Stimulated activated naive CD8-positive, alpha-beta T cell treated with anti-CD3 and anti-CD28 coated beads, Interleukin-15, Interleukin-2, amounts not matched to agents 100 ng/mL and 50 ng/mL, for 24 hours (primary cell): ENCODE results near the gene VWF.

Experiments used
- H3K27ac Mint-ChIP-seq: one replicate; pipeline ENCODE4 v1.8.0; 2021; ENCODE audit warnings: mild to moderate bottlenecking, mixed read lengths
- H3K27me3 Mint-ChIP-seq: one replicate; pipeline ENCODE4 v1.8.0; 2021; ENCODE audit warnings: mixed read lengths
- H3K36me3 Mint-ChIP-seq: one replicate; pipeline ENCODE4 v1.8.0; 2021; ENCODE audit warnings: low read depth, mixed read lengths
- H3K4me1 Mint-ChIP-seq: one replicate; pipeline ENCODE4 v1.8.0; 2021; ENCODE audit warnings: low read depth, mixed read lengths
- H3K4me3 Mint-ChIP-seq: one replicate; pipeline ENCODE4 v1.8.0; 2021; ENCODE audit warnings: mild to moderate bottlenecking, mixed read lengths
- H3K9me3 Mint-ChIP-seq: one replicate; pipeline ENCODE4 v1.8.0; 2021; ENCODE audit warnings: mixed read lengths

The VWF gene

DNA sequence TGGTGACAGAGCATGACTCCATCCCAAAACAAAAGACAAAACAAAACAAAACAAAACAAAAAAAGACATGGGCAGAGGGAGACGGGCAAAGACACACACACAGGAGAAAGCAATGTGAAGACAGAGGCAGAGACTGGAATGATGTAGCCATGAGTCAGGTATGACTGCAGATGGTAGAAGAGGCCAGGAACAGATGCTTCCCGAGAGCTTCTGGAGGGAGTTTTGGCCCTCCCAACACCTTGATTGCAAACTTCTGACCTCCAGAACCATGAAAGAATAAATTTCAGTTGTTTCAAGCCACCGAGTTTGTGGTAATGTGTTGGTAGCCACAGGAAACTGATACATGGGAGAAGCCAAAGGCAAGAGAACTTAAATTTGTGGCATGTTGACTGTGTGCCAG, 27.1 kb downstream of the VWF start:
- H3K9me3 Mint-ChIP-seq, result no peaks in the 10 kb centered on the region
- H3K27ac Mint-ChIP-seq, result no peak overlapping the region
- H3K36me3 Mint-ChIP-seq, result no peaks in the 10 kb centered on the region
- peaks cover 4% of the 10 kb centered on the region for H3K27me3 Mint-ChIP-seq
- H3K4me3 Mint-ChIP-seq, result no peak overlapping the region
- no peaks in the 10 kb centered on the region for H3K4me1 Mint-ChIP-seq

- no peaks in the 10 kb centered on the region for H3K36me3 Mint-ChIP-seq
- no peaks in the 10 kb centered on the region for H3K4me1 Mint-ChIP-seq
- peaks cover 4% of the 10 kb centered on the region for H3K27me3 Mint-ChIP-seq
- H3K27ac Mint-ChIP-seq, result no peak overlapping the region
- no peaks in the 10 kb centered on the region for H3K9me3 Mint-ChIP-seq
- H3K4me3 Mint-ChIP-seq, result no peak overlapping the region
Measured at GRCh38 chr12:6096527-6096926, 27.9 kb downstream of the VWF start.

DNA sequence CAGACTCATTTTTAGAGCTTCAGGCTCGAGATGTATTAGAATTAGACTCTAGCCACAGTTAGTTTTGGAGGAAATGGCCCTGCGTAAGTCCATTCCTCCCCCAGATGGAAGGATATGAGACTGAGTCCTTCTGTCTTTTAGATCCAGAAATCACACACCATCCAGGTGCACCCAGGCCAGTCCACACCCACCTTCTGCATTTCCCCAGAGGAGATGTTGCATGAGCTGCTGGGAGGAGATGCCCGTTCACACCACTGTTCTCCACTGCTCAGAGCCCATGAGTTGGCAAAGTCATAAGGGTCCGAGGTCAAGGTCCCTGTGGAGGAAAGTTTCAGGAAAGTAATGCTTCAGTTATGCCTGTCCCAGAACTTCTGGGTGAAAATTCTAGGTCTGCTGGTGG, 29.2 kb downstream of the VWF start:
- Mint-ChIP-seq H3K27me3 (peaks cover 4% of the 10 kb centered on the region), H3K4me3 (no peak overlapping the region), H3K27ac (no peak overlapping the region), H3K4me1 (peaks cover 6% of the 10 kb centered on the region), H3K36me3 (no peaks in the 10 kb centered on the region), H3K9me3 (no peaks in the 10 kb centered on the region)

DNA sequence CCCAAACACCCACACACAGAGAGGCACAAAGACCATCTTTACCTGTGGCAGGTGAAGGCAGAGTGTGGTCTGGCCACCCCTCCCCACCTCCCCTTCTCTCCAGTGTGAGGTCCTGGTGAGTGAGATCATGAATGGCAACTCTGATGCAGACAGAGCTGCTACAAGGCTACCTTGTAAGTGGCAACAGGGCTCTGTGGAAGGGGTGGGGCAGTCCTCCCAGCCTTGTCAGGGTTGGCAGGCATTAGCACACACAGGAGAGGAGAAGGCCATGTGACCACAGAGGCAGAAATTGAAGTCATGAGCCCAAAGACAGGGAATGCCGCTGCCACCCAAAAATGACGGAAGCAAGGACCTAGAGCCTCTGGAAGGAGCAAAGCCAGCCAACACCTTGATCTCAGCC, 30.7 kb downstream of the VWF start:
- Mint-ChIP-seq H3K27me3 (peaks cover 4% of the 10 kb centered on the region), H3K4me1 (peaks cover 8% of the 10 kb centered on the region), H3K4me3 (no peak overlapping the region), H3K27ac (no peak overlapping the region), H3K36me3 (no peaks in the 10 kb centered on the region), H3K9me3 (no peaks in the 10 kb centered on the region)

DNA sequence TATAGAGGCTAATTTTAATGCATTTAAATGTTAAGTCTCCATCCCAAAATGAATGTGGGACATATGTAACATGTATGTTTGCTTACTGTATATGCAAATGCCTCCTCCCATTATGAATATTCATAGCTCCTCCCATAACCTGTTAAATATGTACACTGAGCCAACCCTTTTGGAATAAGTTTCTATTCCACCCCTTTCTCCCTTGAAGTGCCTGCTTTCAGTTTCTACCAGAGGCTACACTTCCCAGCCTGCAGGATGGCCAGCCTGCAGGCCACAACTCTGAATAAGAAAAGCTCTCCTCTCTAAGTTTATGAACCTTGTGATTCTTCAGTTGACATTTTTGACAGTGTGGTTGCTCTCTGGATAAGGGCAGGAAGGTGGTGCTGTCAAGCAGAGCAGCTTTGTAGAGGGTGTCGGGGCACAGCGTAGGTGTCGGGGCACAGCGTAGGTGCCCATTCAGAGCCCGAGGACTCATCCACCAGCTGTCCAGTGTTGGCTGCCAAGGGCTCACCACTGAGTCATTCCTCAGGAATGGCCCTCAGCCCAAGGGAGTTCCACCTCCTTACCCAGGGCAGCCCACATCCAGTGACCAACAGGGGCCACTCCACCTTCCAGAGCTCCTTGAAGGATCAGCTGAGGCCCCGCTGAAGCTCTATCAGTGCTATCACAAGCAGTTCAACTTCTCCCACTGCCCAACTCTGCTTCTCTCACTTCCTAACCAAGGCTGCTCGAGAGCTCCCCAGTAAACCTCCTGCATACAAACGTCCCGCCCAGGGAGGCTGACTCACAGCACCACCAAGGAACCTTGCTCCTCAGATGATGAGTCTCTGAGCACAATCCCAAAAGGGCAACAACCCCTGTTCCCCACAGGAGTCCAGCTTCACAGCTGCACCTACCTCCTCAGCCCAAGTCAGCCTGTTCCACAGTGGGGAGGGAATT, 31.4 kb downstream of the VWF start:
- Mint-ChIP-seq H3K9me3 (no peaks in the 10 kb centered on the region), H3K4me3 (no peak overlapping the region), H3K4me1 (peaks cover 9% of the 10 kb centered on the region), H3K27ac (no peak overlapping the region), H3K27me3 (peaks cover 4% of the 10 kb centered on the region), H3K36me3 (no peaks in the 10 kb centered on the region)

- H3K27me3 Mint-ChIP-seq, result peaks cover 4% of the 10 kb centered on the region
Measured at GRCh38 chr12:6091786-6092566, 32.5 kb downstream of the VWF start.

GRCh38 chr12:6090803-6091202, 33.7 kb downstream of the VWF start:
- Mint-ChIP-seq H3K4me1 (peaks cover 9% of the 10 kb centered on the region), H3K27me3 (no peaks in the 10 kb centered on the region), H3K27ac (no peak overlapping the region), H3K4me3 (no peak overlapping the region), H3K36me3 (no peaks in the 10 kb centered on the region), H3K9me3 (no peaks in the 10 kb centered on the region)

More at GRCh38 chr12:6091786-6092566, 32.5 kb downstream of the VWF start:
- Mint-ChIP-seq H3K36me3 (no peaks in the 10 kb centered on the region), H3K4me3 (no peak overlapping the region), H3K27ac (no peak overlapping the region), H3K9me3 (no peaks in the 10 kb centered on the region), H3K4me1 (peaks cover 9% of the 10 kb centered on the region)

DNA sequence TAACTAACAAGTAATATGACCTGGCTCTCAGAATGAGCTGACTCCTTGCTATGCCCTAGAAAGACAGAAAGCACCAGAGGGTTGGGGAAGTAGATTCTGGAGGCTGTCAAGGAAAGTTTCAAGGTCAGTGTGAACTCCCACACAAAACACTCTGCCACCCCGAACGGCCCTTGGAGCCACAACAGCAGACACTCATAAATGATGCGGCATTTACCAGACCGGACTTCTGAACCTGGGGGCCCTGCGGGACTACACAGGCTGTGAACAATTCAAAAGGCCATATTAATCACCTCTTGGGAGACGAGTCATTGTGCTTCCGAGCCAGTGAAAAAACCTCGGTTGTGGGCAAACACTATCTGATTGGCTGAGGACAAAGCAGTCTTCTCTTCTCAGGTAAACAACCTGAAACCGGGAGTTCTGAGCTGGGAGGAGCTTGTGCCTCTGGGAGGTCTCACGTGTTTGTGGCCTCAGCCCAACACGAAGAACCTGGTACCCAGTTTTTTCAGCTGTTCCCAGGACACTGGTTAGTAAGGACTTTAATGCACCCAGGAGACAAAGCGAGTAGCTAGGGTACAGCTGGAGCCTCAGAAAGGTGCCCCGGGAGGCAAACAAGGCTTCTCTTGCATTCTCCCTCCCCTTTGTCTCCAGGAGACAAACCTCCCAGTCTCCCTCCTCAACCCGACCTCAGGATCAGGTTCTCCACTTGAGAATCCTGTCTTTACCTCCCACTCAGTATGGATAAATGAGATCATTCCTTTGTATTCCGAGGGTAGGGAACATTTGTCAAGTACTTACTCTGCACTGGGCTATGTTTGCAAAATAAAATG, 35.3 kb downstream of the VWF start:
- H3K4me3 Mint-ChIP-seq, result no peak overlapping the region
- no peaks in the 10 kb centered on the region for H3K27me3 Mint-ChIP-seq
- H3K4me1 Mint-ChIP-seq, result peaks cover 9% of the 10 kb centered on the region
- no peaks in the 10 kb centered on the region for H3K9me3 Mint-ChIP-seq
- H3K27ac Mint-ChIP-seq, result no peak overlapping the region
- no peaks in the 10 kb centered on the region for H3K36me3 Mint-ChIP-seq

GRCh38 chr12:6086316-6086715, 38.2 kb downstream of the VWF start:
- Mint-ChIP-seq H3K27me3 (no peaks in the 10 kb centered on the region), H3K9me3 (no peaks in the 10 kb centered on the region), H3K4me3 (no peak overlapping the region), H3K4me1 (peaks cover 9% of the 10 kb centered on the region), H3K27ac (no peak overlapping the region), H3K36me3 (no peaks in the 10 kb centered on the region)

DNA sequence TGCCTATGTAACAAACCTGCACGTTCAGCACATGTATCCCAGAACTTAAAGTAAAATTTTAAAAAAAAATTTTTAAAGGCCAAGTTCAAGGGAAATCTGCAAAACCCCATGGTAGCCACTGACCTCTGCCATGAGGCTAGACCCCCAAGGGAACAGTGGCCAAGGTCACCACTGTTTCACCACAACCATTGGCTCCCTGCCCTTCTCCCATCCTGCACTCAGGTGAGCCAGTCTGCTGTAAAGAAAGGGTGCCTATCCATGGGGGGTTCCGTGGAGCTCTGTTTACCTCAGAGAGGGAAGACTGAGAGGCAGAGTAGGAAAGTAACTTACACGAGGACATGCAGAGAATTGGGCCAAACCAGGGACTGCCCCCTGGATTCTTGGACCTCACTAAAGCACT, 38.6 kb downstream of the VWF start:
- Mint-ChIP-seq H3K9me3 (no peaks in the 10 kb centered on the region), H3K27ac (no peak overlapping the region), H3K4me3 (no peak overlapping the region), H3K4me1 (peaks cover 7% of the 10 kb centered on the region), H3K36me3 (no peaks in the 10 kb centered on the region), H3K27me3 (no peaks in the 10 kb centered on the region)

DNA sequence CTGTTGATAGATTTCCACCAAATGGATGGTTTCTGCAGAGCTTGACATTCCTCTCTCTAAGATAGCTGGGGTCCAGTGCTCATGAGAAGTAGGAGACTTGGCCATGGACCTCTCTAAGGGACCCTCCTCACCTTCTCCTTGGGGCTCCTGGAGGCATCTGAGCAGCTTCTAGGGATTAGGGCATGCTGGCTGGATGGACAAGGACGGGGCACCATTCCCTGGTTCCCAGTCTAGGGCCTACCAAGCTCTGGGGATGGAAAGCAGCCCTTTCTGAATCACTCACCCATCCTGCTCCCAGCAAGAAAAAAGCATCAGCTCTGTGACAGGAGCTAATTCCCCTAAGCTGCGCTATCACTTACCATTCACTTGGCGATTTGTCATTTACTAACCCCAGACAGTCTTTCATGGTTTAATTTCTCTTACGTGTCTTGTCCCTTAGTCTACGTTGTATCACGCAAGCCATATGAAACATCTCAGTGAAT, 39.5 kb downstream of the VWF start:
- peaks cover 3% of the 10 kb centered on the region for H3K4me1 Mint-ChIP-seq
- H3K9me3 Mint-ChIP-seq, result no peaks in the 10 kb centered on the region
- no peak overlapping the region for H3K27ac Mint-ChIP-seq
- H3K27me3 Mint-ChIP-seq, result no peaks in the 10 kb centered on the region
- no peaks in the 10 kb centered on the region for H3K36me3 Mint-ChIP-seq
- no peak overlapping the region for H3K4me3 Mint-ChIP-seq

DNA sequence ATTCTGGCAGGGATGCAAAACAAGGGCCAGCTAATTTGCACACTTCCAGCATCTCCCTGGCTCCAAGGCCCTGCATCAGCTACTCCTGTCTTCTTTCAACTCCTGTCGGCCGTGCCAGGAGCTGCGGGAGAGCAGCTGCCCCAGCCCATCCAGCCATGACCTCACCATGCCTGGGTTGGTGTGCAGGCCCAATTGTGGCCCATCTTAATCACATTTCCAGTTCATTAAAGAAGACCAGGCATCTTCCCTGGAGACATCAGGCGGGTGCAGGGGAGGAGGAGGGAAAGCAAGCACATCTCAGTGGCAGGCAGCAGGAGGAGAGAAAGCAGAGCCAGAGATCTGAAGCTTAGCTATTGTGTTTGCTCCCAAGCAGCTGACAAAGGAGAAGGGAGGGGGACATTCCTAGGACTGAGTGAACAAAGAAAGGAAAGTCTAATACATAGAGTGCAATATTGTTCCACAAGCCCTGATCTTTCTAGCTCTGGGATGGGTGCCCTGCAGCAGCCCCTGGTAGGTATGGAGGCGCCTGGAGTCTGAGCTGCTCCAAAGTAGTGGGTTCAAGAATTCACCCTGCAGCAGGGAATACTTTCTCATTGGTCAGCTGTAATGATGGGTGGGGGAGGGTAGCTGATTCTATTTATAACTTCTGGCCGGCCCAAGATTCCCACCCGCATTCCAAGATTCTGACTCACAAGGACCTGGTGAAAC, 40.1 kb downstream of the VWF start:
- Mint-ChIP-seq H3K4me1 (peaks cover 3% of the 10 kb centered on the region), H3K4me3 (no peak overlapping the region), H3K9me3 (no peaks in the 10 kb centered on the region), H3K27me3 (no peaks in the 10 kb centered on the region), H3K36me3 (no peaks in the 10 kb centered on the region), H3K27ac (no peak overlapping the region)

DNA sequence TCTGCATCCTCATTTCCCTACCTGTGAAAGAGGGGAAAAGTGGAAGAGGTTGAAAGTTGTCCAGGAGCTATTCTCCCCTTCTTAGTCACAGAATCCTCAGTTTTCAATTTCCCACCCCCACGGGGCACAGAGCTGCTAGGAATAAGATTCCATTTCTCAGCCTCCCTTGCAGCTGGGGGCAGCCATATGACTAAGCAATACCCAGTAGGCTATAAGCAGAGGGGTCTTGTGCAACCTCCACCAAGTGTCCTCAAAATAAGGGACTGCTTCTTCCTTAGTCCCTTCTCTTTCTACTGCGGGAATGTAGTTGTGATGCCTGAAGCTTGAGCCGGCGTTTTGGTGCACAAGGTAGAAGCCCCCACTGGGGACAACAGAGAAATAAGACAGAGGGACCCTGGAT, 40.9 kb downstream of the VWF start:
- Mint-ChIP-seq H3K27ac (no peak overlapping the region), H3K9me3 (no peaks in the 10 kb centered on the region), H3K4me3 (no peak overlapping the region), H3K4me1 (no peaks in the 10 kb centered on the region), H3K36me3 (no peaks in the 10 kb centered on the region), H3K27me3 (no peaks in the 10 kb centered on the region)

DNA sequence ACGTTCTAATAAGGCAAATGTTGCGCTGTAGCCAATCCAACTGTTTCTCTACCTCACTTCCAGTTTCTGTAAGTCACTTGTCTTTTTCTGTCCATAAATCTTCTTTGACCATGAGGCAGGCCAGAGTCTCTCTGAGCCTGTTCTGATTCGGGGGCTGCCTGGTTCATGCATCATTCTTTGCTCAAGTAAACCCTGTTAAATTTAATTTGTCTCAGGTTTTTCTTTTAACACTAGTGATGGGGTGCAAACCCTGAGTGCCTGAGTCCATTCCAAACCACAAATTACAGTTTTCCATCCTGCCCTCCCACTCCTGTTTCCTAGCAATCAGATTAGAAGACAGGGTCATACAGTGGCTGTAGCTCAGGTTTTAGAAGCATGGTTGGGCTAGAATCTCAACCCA, 41.9 kb downstream of the VWF start:
- H3K27ac Mint-ChIP-seq, result no peak overlapping the region
- no peaks in the 10 kb centered on the region for H3K9me3 Mint-ChIP-seq
- no peaks in the 10 kb centered on the region for H3K4me1 Mint-ChIP-seq
- H3K36me3 Mint-ChIP-seq, result no peaks in the 10 kb centered on the region
- H3K4me3 Mint-ChIP-seq, result no peak overlapping the region
- H3K27me3 Mint-ChIP-seq, result no peaks in the 10 kb centered on the region
